ENCODE results near the gene PIEZO2.

Gene PIEZO2

GRCh38 chr18:11035814-11036495 lies 113.4 kb downstream of the PIEZO2 start:
- TF ChIP-seq TAF1 (IDR thresholded peaks at IDR 0.05; ENCODE audit: borderline replicate concordance, low read depth, low read length) (no peak), POLR2AphosphoS5 (IDR thresholded peaks at IDR 0.05; ENCODE audit: low read depth, low read length) (no peak), POLR2A (IDR thresholded peaks at IDR 0.05; ENCODE audit: low read depth, low read length) (no peak)
- FAIRE-seq (peak; percentile 48), DNase-seq (ENCODE audit: insufficient read length) (no peak)

- DNase-seq (ENCODE audit: insufficient read length) (no peak), FAIRE-seq (no peak)
- TF ChIP-seq POLR2A (IDR thresholded peaks at IDR 0.05; ENCODE audit: low read depth, low read length) (no peak), POLR2AphosphoS5 (IDR thresholded peaks at IDR 0.05; ENCODE audit: low read depth, low read length) (no peak), TAF1 (IDR thresholded peaks at IDR 0.05; ENCODE audit: borderline replicate concordance, low read depth, low read length) (no peak)
Measured at GRCh38 chr18:11035376-11035775, 114.0 kb downstream of the PIEZO2 start.

GRCh38 chr18:11034884-11035283 lies 114.5 kb downstream of the PIEZO2 start:
- FAIRE-seq (peak; percentile 50), DNase-seq (ENCODE audit: insufficient read length) (no peak)
- no peak for TF ChIP-seq POLR2A (IDR thresholded peaks at IDR 0.05; ENCODE audit: low read depth, low read length)
- TF ChIP-seq POLR2AphosphoS5 (IDR thresholded peaks at IDR 0.05; ENCODE audit: low read depth, low read length): no peak
- no peak for TF ChIP-seq TAF1 (IDR thresholded peaks at IDR 0.05; ENCODE audit: borderline replicate concordance, low read depth, low read length)

GRCh38 chr18:11033503-11033902 lies 115.9 kb downstream of the PIEZO2 start:
- TF ChIP-seq POLR2A (IDR thresholded peaks at IDR 0.05; ENCODE audit: low read depth, low read length): no peak
- TF ChIP-seq TAF1 (IDR thresholded peaks at IDR 0.05; ENCODE audit: borderline replicate concordance, low read depth, low read length): no peak
- TF ChIP-seq POLR2AphosphoS5 (IDR thresholded peaks at IDR 0.05; ENCODE audit: low read depth, low read length): no peak
- DNase-seq (ENCODE audit: insufficient read length) (no peak), FAIRE-seq (peak; percentile 75)

GRCh38 chr18:11031966-11032365 lies 117.4 kb downstream of the PIEZO2 start:
- DNase-seq (ENCODE audit: insufficient read length) (no peak), FAIRE-seq (peak; percentile 14)
- TF ChIP-seq POLR2AphosphoS5 (IDR thresholded peaks at IDR 0.05; ENCODE audit: low read depth, low read length): no peak
- TF ChIP-seq POLR2A (IDR thresholded peaks at IDR 0.05; ENCODE audit: low read depth, low read length): no peak
- TF ChIP-seq TAF1 (IDR thresholded peaks at IDR 0.05; ENCODE audit: borderline replicate concordance, low read depth, low read length): no peak

- DNase-seq (ENCODE audit: insufficient read length): no peak
- FAIRE-seq: no peak
- no peak for TF ChIP-seq POLR2AphosphoS5 (IDR thresholded peaks at IDR 0.05; ENCODE audit: low read depth, low read length)
- TF ChIP-seq POLR2A (IDR thresholded peaks at IDR 0.05; ENCODE audit: low read depth, low read length): no peak
- TF ChIP-seq TAF1 (IDR thresholded peaks at IDR 0.05; ENCODE audit: borderline replicate concordance, low read depth, low read length): no peak
Measured at GRCh38 chr18:11029021-11029420, 120.3 kb downstream of the PIEZO2 start.

- FAIRE-seq (peak; percentile 91), DNase-seq (ENCODE audit: insufficient read length) (no peak)
- TF ChIP-seq TAF1 (IDR thresholded peaks at IDR 0.05; ENCODE audit: borderline replicate concordance, low read depth, low read length) (no peak), POLR2AphosphoS5 (IDR thresholded peaks at IDR 0.05; ENCODE audit: low read depth, low read length) (no peak), POLR2A (IDR thresholded peaks at IDR 0.05; ENCODE audit: low read depth, low read length) (no peak)
Measured at GRCh38 chr18:11027862-11028261, 121.5 kb downstream of the PIEZO2 start.

- TF ChIP-seq POLR2AphosphoS5 (IDR thresholded peaks at IDR 0.05; ENCODE audit: low read depth, low read length): no peak
- TF ChIP-seq POLR2A (IDR thresholded peaks at IDR 0.05; ENCODE audit: low read depth, low read length): no peak
- TF ChIP-seq TAF1 (IDR thresholded peaks at IDR 0.05; ENCODE audit: borderline replicate concordance, low read depth, low read length): no peak
- no peak for FAIRE-seq
- no peak for DNase-seq (ENCODE audit: insufficient read length)
Measured at GRCh38 chr18:11025671-11026070, 123.7 kb downstream of the PIEZO2 start.

GRCh38 chr18:11024928-11025669 lies 124.3 kb downstream of the PIEZO2 start:
- FAIRE-seq (no peak), DNase-seq (ENCODE audit: insufficient read length) (no peak)
- TF ChIP-seq TAF1 (IDR thresholded peaks at IDR 0.05; ENCODE audit: borderline replicate concordance, low read depth, low read length) (no peak), POLR2A (IDR thresholded peaks at IDR 0.05; ENCODE audit: low read depth, low read length) (no peak), POLR2AphosphoS5 (IDR thresholded peaks at IDR 0.05; ENCODE audit: low read depth, low read length) (no peak)

- TF ChIP-seq POLR2A (IDR thresholded peaks at IDR 0.05; ENCODE audit: low read depth, low read length) (no peak), POLR2AphosphoS5 (IDR thresholded peaks at IDR 0.05; ENCODE audit: low read depth, low read length) (no peak), TAF1 (IDR thresholded peaks at IDR 0.05; ENCODE audit: borderline replicate concordance, low read depth, low read length) (no peak)
- DNase-seq (ENCODE audit: insufficient read length) (no peak), FAIRE-seq (no peak)
Measured at GRCh38 chr18:11021477-11021876, 127.9 kb downstream of the PIEZO2 start.

GRCh38 chr18:11020877-11021414 lies 128.4 kb downstream of the PIEZO2 start:
- no peak for TF ChIP-seq TAF1 (IDR thresholded peaks at IDR 0.05; ENCODE audit: borderline replicate concordance, low read depth, low read length)
- TF ChIP-seq POLR2AphosphoS5 (IDR thresholded peaks at IDR 0.05; ENCODE audit: low read depth, low read length): no peak
- TF ChIP-seq POLR2A (IDR thresholded peaks at IDR 0.05; ENCODE audit: low read depth, low read length): no peak
- FAIRE-seq (no peak), DNase-seq (ENCODE audit: insufficient read length) (no peak)

All from GM12892 (cell line).